ENCODE measurements around the gene ADAMTS17.

The ADAMTS17 gene

GRCh38 chr15:100218434-100218833, 123.3 kb downstream of the ADAMTS17 start:
- DNase-seq, result no peak

GRCh38 chr15:100216182-100216581, 125.6 kb downstream of the ADAMTS17 start:
- no peak for DNase-seq

- DNase-seq, result no peak
Measured at GRCh38 chr15:100215843-100216169, 126.0 kb downstream of the ADAMTS17 start.

GRCh38 chr15:100215031-100215842, 126.5 kb downstream of the ADAMTS17 start:
- DNase-seq, result no peak

GRCh38 chr15:100211855-100212850, 129.6 kb downstream of the ADAMTS17 start:
- DNase-seq, result no peak

- DNase-seq, result no peak
Measured at GRCh38 chr15:100210338-100210737, 131.4 kb downstream of the ADAMTS17 start.

GRCh38 chr15:100208921-100209603, 132.7 kb downstream of the ADAMTS17 start:
- no peak for DNase-seq

GRCh38 chr15:100207053-100207452, 134.7 kb downstream of the ADAMTS17 start:
- no peak for DNase-seq

- no peak for DNase-seq
Measured at GRCh38 chr15:100206643-100207042, 135.1 kb downstream of the ADAMTS17 start.

- no peak for DNase-seq
Measured at GRCh38 chr15:100205549-100206295, 136.1 kb downstream of the ADAMTS17 start.

- no peak for DNase-seq
Measured at GRCh38 chr15:100204771-100205170, 137.0 kb downstream of the ADAMTS17 start.

GRCh38 chr15:100204211-100204610, 137.6 kb downstream of the ADAMTS17 start:
- DNase-seq, result no peak

- no peak for DNase-seq
Measured at GRCh38 chr15:100202309-100202960, 139.3 kb downstream of the ADAMTS17 start.

- no peak for DNase-seq
Measured at GRCh38 chr15:100201376-100202280, 140.1 kb downstream of the ADAMTS17 start.

- no peak for DNase-seq
Measured at GRCh38 chr15:100200287-100200880, 141.4 kb downstream of the ADAMTS17 start.

GRCh38 chr15:100199711-100200286, 142.0 kb downstream of the ADAMTS17 start:
- DNase-seq, result no peak

GRCh38 chr15:100198442-100198841, 143.3 kb downstream of the ADAMTS17 start:
- DNase-seq, result no peak

- no peak for DNase-seq
Measured at GRCh38 chr15:100196326-100197058, 145.3 kb downstream of the ADAMTS17 start.

- DNase-seq, result no peak
Measured at GRCh38 chr15:100194996-100195395, 146.8 kb downstream of the ADAMTS17 start.

Data from amniotic stem cell (primary cell).